Measurements from ENCODE around the gene FDPS. TPM values are rescaled to one million over a fixed set of nuclear protein-coding genes. Genes with fewer than 3 reads are reported as not detected.

Gene FDPS
- total RNA-seq, 1 experiment from 2014 or later = 269 TPM

GRCh38 chr1:155300553-155301329, 7.9 kb upstream of the FDPS start:
- ATAC-seq = no peak
- TF ChIP-seq CEBPB (IDR thresholded peaks at IDR 0.05; ENCODE audit: low read depth) (no peak), POLR2AphosphoS5 (IDR thresholded peaks at IDR 0.05; ENCODE audit: low read depth, low read length) (no peak), CBX3 (IDR thresholded peaks at IDR 0.05; ENCODE audit: low read depth) (no peak), ATF3 (IDR thresholded peaks at IDR 0.05) (no peak), POLR2A (IDR thresholded peaks at IDR 0.05; ENCODE audit: borderline replicate concordance, extremely low read depth, insufficient read depth, insufficient read length) (no peak), ZBTB33 (IDR thresholded peaks at IDR 0.05; ENCODE audit: extremely low read depth, insufficient replicate concordance, low read length) (no peak), EGR1 (IDR thresholded peaks at IDR 0.05; ENCODE audit: low read depth) (no peak), ZFX (IDR thresholded peaks at IDR 0.05) (no peak), MAX (IDR thresholded peaks at IDR 0.05) (no peak), EZH2 (IDR thresholded peaks at IDR 0.05) (no peak)
- Histone ChIP-seq H3K79me2 (ENCODE audit: insufficient read depth, low read length) (no peaks in the 10 kb centered on the region), H3K9me2 (ENCODE audit: insufficient read depth) (no peaks in the 10 kb centered on the region), H3K4me1 (ENCODE audit: control insufficient read depth in 1 of 2, insufficient read depth in 2 of 2, low read length in 2 of 2) (peaks cover 0 to 3% of the 10 kb centered on the region in 2 experiments; a peak in 2 of 4 replicates), H2AFZ (ENCODE audit: low read depth, low read length, poor library complexity, severe bottlenecking) (no peak overlapping the region), H3K36me3 (ENCODE audit: control insufficient read depth in 1 of 2, insufficient read depth in 2 of 2, low read length in 2 of 2) (no peaks in the 10 kb centered on the region), H4K20me1 (ENCODE audit: insufficient read depth) (no peaks in the 10 kb centered on the region), H3K27me3 (ENCODE audit: insufficient read depth, low read length) (no peaks in the 10 kb centered on the region), H3K27ac (ENCODE audit: low read depth, low read length) (no peak overlapping the region), H3K9ac (ENCODE audit: low read length) (no peak overlapping the region), H3K4me2 (ENCODE audit: low read length) (no peak overlapping the region), H3K4me3 (replicated peaks in 1 of 2; ENCODE audit: low read depth in 1 of 2, low read length in 2 of 2) (no peak overlapping the region), H3K9me3 (ENCODE audit: control insufficient read depth in 1 of 2, insufficient read depth in 1 of 2, low read depth in 1 of 2, low read length in 2 of 2) (no peaks in the 10 kb centered on the region)
- no TSS peak for BruUV-seq (replicated peaks)
- no peak for DNase-seq (ENCODE audit: low read depth, low spot score)
- RAD21 ChIA-PET (ENCODE audit: low non-redundant PET in 1 of 2, low total read pairs in 2 of 2, uncharacterized antibody in 2 of 2, unreplicated experiment in 2 of 2) = no interaction called here
- POLR2A ChIA-PET = no interaction called here
- CTCF ChIA-PET = no interaction called here
- intact Hi-C loops (cut with micrococcal nuclease) = no loop called here
